Measurements from ENCODE around the gene SMCR8.

- no peak for TF ChIP-seq POLR2A (IDR thresholded peaks at IDR 0.05)
- no peak for TF ChIP-seq CTCF (IDR thresholded peaks at IDR 0.05)
Measured at GRCh38 chr17:18318117-18318516, 3.0 kb downstream of the SMCR8 start.
